Lower leg skin (tissue), 4 donors: ENCODE data around the gene ZEB2. TPM values are rescaled to one million over a fixed set of nuclear protein-coding genes. Genes with fewer than 3 reads are reported as not detected.

Experiments used
- DNase-seq, 2 donors: peaks; one replicate each; pipeline ENCODE4 v3.0.0-alpha.2; 2019; ENCODE audit warnings: low spot score in 2 of 2
- H3K4me3 ChIP-seq: fragments of 200-600 bp; sonication (generic); 2 replicates; pipeline ENCODE4 v1.5.1; 2017; ENCODE audit warnings: mild to moderate bottlenecking, low read depth; ENCODE audit not compliant: poor library complexity, severe bottlenecking
- CTCF ChIP-seq, 3 donors: fragments of 450-650 bp; IDR thresholded peaks; one replicate each; pipeline ENCODE4 v1.5.1; 2016; ENCODE audit warnings: antibody characterized with exemption in 3 of 3, mild to moderate bottlenecking in 3 of 3, moderate library complexity in 2 of 3
- POLR2A ChIP-seq, 2 donors: fragments of 450-650 bp; IDR thresholded peaks; one replicate each; pipeline ENCODE4 v1.6.1; 2016 to 2017; ENCODE audit warnings: antibody characterized with exemption in 2 of 2, mild to moderate bottlenecking in 1 of 2, moderate library complexity in 1 of 2
- WGBS, 2 donors: methylation state at CpG; one replicate each; pipeline ENCODE4 v1.1.5; 2018; 5-methylcytosine and 5-hydroxymethylcytosine counted together
- intact Hi-C: fragments of 100-400 bp; cut with DNase I; formaldehyde crosslinking; loops from one replicate; pipeline ENCODE4 v1.15.0; 2023; ENCODE audit warnings: low total_unique reads
- total RNA-seq, 4 donors: library from RNA; depleted of rRNA; stranded (reverse); fragments of >200 nt; gene quantifications; one replicate each; pipeline ENCODE4 v1.1.0, GENCODE V29; 2016

ZEB2 gene
- total RNA-seq, 4 donors from 2014 or later: 13.8 to 38.8 (median 30.3) TPM

DNA sequence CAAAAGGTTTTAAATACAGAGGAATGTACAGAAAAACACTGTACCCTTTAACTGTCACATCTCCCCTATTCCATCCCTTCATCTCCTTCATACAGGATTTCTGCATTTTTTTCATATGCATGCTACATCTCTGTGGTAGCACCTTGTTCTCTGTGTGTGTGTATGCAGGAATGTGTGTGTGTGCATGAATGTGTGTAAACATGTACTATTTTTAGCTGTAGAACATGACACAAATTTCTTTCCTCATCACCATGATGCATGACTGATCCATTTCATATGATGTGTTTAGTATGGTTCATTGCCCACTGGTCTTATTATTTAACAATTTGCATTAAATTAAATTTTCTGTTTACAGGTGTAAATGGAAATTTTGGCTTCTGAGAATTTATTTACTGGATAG, 21.5 kb upstream of the ZEB2 start:
- no peak for DNase-seq
- H3K4me3 ChIP-seq: no peak overlapping the region
- intact Hi-C loops: no loop called here
- no peak for TF ChIP-seq POLR2A (IDR thresholded peaks at IDR 0.05)
- no peak for TF ChIP-seq CTCF (IDR thresholded peaks at IDR 0.05)

DNA sequence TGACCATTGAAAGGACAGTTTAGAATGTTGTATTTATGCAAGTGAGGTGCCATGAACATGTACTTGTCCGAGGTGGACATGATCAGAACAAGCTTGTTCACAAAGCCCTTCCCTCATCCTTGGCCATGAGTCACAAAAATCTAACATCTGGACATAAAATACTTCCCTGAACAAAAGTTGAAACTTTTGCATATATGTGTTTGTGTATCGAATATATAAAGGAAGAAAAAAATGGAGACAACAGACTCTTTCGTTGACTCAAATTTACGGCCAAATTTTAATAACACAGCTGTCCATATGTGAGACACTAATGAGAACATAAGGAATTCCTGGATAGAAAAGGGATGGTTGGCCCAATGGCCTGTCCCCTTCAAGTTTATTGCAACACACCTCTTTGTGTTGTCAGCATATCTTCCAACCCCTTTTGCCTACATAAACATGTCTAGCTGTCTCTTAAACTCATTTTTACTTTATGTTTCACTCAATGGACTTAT, 19.4 kb upstream of the ZEB2 start:
- no peak for TF ChIP-seq POLR2A (IDR thresholded peaks at IDR 0.05)
- TF ChIP-seq CTCF (IDR thresholded peaks at IDR 0.05): no peak
- intact Hi-C loops: no loop called here
- DNase-seq: no peak
- WGBS, 2 donors: 88 to 90% methylated on average over 4 of the region's 4 CpGs
- H3K4me3 ChIP-seq: no peak overlapping the region

- no peak for DNase-seq
- 89 to 96% methylated on average over 2 of the region's 2 CpGs for WGBS, 2 donors
- intact Hi-C loops: no loop called here
- no peak for TF ChIP-seq POLR2A (IDR thresholded peaks at IDR 0.05)
- no peak for TF ChIP-seq CTCF (IDR thresholded peaks at IDR 0.05)
- no peak overlapping the region for H3K4me3 ChIP-seq
These were observed 15.4 kb upstream of the ZEB2 start for GRCh38 chr2:144535300-144535699.

DNA sequence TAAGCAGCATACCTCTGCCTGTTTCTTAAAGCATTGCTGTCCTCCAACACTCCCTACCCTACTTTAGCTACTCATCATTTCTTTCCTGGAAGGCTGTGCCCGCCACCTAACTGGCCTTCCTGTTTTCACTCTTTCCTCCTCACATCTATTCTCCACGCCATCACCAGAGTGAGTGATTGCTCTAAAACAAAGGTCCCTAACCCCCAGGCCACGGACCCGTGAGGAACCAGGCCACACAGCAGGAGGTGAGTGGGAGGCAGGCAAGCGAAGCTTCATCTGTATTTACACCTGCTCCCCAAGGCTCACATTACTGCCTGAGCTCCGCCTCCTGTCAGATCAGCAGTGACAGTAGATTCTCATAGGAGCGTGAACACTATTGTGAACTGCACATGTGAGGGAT, 13.3 kb upstream of the ZEB2 start:
- no peak overlapping the region for H3K4me3 ChIP-seq
- no peak for DNase-seq
- intact Hi-C loops: no loop called here
- TF ChIP-seq CTCF (IDR thresholded peaks at IDR 0.05): no peak
- TF ChIP-seq POLR2A (IDR thresholded peaks at IDR 0.05): no peak
- 77 to 90% methylated on average over 7 of the region's 7 CpGs for WGBS, 2 donors

GRCh38 chr2:144530596-144530995, 10.7 kb upstream of the ZEB2 start:
- TF ChIP-seq POLR2A (IDR thresholded peaks at IDR 0.05) (no peak), CTCF (IDR thresholded peaks at IDR 0.05) (no peak)
- DNase-seq: no peak
- intact Hi-C loops: no loop called here
- WGBS, 2 donors: 69 to 80% methylated on average over 5 of the region's 5 CpGs
- no peak overlapping the region for H3K4me3 ChIP-seq

DNA sequence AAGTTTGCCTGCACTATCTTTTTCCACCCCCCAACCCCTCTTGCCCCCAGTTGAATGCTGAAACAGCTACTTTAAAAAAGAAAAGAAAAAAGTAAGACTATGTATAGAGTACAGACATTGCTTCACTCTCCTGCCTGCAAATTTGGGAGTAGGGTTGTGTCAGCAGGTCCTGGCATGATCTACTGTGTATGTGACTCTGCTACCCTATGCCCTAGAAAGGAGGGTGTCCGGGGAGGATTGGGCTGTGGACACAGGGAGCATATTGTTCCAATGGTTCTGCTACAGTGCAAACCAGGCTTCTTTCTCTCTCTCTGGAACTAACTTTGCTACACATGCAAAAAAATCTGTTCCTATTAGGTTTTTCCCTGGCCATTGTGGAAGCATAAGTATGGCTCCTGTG, 9.9 kb upstream of the ZEB2 start:
- no peak overlapping the region for H3K4me3 ChIP-seq
- DNase-seq: no peak
- WGBS, 2 donors: 41 to 67% methylated on average over 1 of the region's 1 CpG
- TF ChIP-seq CTCF (IDR thresholded peaks at IDR 0.05): no peak
- TF ChIP-seq POLR2A (IDR thresholded peaks at IDR 0.05): no peak
- intact Hi-C loops: no loop called here
